SK-N-MC (cell line): ENCODE measurements around the gene MIDN.

Source experiments
- EZH2 ChIP-seq: fragments of 200-600 bp; sonication (generic); IDR thresholded peaks from one replicate; pipeline ENCODE4 v1.6.1; 2017; ENCODE audit warnings: antibody characterized with exemption
- POLR2AphosphoS5 ChIP-seq: IDR thresholded peaks from 2 replicates; pipeline ENCODE4 v1.6.1; 2012; ENCODE audit warnings: mild to moderate bottlenecking, low read depth, low read length, borderline replicate concordance

- TF ChIP-seq EZH2 = no peak
- TF ChIP-seq POLR2AphosphoS5 = no peak
Observed at GRCh38 chr19:1211494-1212234, 36.7 kb upstream of the MIDN start.
